Activated CD4-positive, alpha-beta T cell treated with anti-CD3 and anti-CD28 coated beads, Interleukin-2, amount 50 U/mL, for 1 hour (primary cell): ENCODE measurements around the gene TBC1D5.
"Not testable (repeated sequence)": the region's sequence is repeated elsewhere in the genome, so short reads cannot be mapped to it uniquely, and the experiment has no call there.

Experiments used
- DNase-seq: peaks from one replicate; pipeline ENCODE4 v3.0.0-alpha.2; 2020

Gene TBC1D5

DNA sequence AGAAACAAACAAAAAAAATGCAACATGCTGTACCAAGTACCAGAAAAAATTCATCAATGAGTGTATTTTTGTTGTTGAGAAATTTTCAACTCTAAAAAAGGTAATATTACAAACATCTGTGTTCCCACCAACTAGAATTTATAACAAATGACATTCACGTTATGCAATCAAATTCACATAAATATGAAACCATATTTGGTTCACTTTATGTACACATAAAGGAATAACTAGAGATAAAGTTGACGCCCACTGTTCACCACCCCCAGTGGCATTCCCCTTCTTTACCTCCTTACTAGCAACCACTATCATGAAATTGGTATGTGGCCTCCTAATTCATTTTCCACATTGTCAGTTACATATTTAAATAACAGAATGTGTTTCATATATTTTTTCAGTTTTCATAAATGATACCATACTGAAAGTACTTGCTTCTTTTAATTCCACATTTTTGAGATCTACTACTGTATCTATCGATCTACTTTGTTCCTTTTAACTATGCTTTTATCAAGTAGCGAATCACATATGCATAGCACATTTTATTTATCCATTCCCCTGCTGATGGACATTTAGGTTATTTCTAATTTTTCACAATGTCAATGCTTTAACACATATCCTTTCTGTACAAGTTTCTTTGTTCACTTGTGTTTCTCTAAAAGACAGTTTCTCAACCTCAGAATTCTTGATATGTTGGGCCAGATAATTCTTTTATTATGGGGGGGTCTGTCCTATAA lies 34.5 kb downstream of the TBC1D5 start:
- no peak for DNase-seq

- not testable (repeated sequence) for DNase-seq
Observed at GRCh38 chr3:17705991-17706390, 36.4 kb downstream of the TBC1D5 start.

DNA sequence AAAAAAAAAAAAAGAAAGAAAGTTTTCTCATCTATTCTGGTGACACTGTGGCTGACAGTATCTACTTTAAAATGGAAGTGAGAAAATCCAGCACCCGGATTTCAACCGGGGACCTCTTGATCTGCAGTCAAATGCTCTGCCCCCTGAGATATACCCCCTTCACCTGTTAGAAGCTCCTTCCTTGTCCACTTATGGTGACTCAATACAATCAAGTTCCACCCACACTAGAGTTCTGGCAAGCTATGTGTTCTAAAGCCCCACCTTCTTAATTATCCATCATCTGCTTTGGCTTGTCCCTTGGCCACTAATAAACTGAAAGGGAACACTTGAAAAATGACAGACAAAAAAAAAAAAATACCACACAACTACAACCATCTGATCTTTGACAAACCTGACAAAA lies 42.6 kb downstream of the TBC1D5 start:
- not testable (repeated sequence) for DNase-seq

GRCh38 chr3:17695665-17696064 lies 46.8 kb downstream of the TBC1D5 start:
- not testable (repeated sequence) for DNase-seq

DNA sequence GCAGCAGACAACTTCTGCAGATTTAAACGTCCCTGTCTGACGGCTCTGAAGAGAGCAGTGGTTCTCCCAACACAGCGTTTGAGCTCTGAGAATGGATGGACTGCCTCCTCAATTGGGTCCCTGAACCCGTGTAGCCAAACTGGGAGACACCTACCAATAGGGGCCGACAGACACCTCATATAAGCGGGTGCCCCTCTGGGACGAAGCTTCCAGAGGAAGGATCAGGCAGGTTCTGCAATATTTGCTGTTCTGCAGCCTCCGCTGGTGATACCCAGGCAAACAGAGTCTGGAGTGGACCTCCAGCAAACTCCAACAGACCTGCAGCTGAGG lies 48.8 kb downstream of the TBC1D5 start:
- DNase-seq: not testable (repeated sequence)

DNA sequence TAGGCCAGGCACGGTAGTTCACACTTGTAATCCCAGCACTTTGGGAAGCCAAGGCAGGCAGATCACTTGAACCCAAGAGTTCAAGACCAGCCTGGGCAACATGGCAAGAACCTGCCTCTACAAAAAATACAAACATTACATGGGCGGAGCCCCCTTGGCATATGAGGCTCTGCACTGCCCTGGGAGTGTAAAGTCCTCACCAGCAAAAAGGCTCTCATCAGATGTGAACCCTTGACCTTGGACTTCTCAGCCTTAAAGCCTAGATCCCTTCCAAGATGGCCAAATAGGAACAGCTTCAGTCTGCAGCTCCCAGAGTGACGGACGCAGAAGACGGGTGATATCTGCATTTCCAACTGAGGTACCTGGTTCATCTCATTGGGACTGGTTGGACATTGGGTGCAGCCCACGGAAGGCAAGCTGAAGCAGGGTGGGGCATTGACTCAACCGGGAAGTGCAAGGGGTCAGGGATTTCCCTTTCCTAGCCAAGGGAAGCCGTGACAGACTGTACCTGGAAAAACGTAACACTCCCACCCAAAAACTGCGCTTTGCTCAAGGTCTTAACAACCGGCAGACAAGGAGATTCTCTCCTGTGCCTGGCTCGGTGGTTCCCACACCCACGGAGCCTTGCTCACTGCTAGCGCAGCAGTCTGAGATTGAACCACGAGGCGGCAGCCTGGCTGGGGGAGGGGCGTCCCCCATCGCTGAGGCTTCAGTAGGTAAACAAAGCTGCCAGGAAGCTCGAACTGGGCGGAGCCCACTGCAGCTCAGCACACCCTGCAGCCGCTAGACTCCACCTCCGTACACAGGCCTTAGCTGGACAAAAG lies 49.4 kb downstream of the TBC1D5 start:
- DNase-seq: peak; percentile 36

- DNase-seq: no peak
Observed at GRCh38 chr3:17687566-17687965, 54.9 kb downstream of the TBC1D5 start.

DNA sequence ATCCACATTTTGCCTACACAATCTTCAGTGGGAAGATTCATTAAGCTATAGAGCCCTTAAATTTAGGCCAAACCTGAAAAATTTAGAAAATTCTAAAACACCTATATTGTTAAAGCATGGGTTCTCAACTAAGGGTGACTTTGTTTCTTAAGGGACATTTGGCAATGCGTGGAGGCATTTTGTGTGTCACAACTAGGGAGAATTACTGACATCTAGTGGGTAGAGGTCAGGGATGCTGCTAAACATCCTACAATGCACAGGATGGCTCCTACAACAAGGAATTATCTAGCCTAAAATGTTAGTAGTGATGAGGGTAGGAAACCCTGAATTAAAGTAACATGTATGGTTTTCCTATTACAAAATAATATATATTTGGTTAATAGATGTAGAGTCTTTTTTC lies 55.8 kb downstream of the TBC1D5 start:
- no peak for DNase-seq

- DNase-seq: no peak
Observed at GRCh38 chr3:17683542-17684207, 58.8 kb downstream of the TBC1D5 start.

DNA sequence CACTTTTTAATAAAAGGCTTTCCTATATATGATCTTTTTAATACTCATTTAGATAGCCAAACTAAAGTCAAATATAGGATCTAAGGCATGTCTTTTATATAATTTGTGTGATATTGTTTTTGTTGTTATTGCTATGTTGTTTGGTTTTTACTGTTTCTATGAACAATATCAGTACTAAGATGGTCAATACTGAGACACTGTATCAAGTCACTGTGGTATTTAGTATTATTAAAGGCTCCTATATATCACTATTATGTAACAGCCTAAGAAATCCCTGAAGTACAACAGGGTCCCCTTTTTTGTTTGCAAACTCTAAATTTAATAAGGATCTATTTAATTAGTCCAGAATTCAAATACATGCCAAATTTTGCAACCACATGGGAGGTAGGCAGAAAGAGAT lies 61.9 kb downstream of the TBC1D5 start:
- DNase-seq: no peak

GRCh38 chr3:17678116-17678741 lies 64.2 kb downstream of the TBC1D5 start:
- DNase-seq: no peak

DNA sequence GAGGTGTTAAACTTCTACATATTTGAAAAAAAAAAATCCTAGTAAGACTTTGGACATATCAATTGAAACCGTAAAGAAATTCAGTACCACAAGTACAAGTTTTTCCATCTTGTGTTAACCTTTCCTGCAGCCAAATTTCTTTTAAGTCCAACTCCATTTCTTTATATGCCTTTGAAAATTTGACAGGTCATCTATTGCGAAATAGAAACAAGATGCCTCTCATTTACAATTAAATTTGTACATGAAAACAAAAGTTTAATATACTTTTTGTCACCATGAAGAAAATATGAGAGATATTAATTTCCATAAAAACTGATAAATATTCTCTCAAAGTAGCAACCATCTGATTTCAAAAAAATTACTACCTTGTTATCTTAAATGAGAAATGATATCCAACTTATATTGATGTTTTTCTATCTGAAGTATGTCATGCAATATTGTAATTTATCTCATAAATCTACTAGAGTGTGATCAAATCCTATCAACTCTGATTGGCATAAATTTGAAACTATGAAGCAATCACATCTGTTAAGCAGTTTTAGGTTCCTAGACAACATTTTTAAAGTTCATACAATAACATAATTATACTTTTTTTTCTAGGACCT lies 68.2 kb downstream of the TBC1D5 start:
- no peak for DNase-seq

GRCh38 chr3:17672506-17672905 lies 69.9 kb downstream of the TBC1D5 start:
- DNase-seq: no peak

DNA sequence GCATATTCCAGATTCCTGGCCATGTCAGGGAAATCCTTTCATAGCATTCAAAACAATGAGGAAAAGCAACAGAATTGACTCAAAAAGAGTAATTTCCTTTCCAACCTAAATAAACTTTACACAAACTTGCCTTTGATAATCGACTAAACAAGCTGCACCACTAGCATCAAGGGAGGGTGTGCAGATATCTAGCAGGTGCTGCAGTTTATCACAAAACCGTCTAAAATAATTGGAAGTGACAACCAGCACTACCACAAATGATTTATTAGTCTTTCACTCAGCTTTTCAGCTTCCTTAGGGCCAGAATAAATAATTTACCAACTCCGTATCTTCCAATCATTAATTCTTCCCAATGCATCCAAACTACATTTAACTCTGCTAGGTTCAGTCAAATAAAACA lies 71.7 kb downstream of the TBC1D5 start:
- no peak for DNase-seq

- no peak for DNase-seq
Observed at GRCh38 chr3:17664923-17665322, 77.5 kb downstream of the TBC1D5 start.

DNA sequence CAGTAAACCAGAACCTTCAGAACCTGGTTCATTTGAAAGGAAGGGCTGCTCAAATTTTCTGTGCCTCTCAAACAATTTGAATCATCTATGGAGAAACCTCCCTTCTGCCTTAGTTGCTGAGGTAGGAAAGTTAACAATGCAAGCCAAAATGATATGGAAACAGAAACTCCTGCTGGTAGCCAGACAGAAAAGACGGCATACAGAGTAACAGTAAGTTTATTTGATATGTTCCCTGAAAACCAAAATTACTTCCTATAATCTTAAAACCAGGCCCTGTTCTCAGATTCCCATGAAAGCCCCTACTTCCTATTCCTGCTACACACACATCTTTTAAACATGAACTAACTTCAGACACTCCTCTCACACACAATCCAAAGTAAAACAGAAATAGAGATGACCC lies 86.2 kb downstream of the TBC1D5 start:
- no peak for DNase-seq

GRCh38 chr3:17655743-17656142 lies 86.7 kb downstream of the TBC1D5 start:
- no peak for DNase-seq

GRCh38 chr3:17649748-17650147 lies 92.7 kb downstream of the TBC1D5 start:
- DNase-seq: not testable (repeated sequence)

GRCh38 chr3:17648630-17649355 lies 93.6 kb downstream of the TBC1D5 start:
- DNase-seq: not testable (repeated sequence)

DNA sequence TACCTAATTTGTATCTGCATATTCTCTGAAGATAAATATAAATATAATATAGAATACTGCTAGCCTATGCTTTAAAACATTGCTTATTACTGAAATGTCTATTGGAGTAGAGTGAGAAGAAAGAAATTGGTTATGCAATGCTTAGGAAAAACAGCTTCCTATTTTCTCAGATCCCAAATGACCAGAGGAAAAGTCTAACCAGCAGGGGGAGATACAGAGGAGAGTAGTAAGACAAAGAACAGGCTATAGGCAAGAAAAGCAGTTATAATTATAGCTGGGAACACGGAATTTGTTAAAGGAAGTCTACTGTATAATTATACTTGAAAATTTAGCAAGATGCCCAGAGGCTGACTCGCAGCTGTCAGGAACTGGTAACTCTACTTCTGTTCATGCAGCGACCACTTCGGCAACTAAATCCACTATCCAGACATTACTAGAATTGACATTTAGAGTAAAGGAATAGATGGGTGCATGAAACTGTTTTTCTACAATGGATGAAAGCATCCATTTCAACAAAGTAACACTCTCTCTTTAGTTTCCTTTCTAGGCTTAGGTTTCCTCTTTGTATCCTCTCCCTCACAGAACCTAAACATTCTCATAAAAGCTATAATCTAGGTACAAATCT lies 97.2 kb downstream of the TBC1D5 start:
- DNase-seq: no peak

- DNase-seq: no peak
Observed at GRCh38 chr3:17643691-17644090, 98.7 kb downstream of the TBC1D5 start.

GRCh38 chr3:17642474-17642873 lies 100.0 kb downstream of the TBC1D5 start:
- no peak for DNase-seq
